ENCODE measurements around the gene VBP1. TPM values are rescaled to one million over a fixed set of nuclear protein-coding genes. Genes with fewer than 3 reads are reported as not detected.
"Not testable (repeated sequence)": the region's sequence is repeated elsewhere in the genome, so short reads cannot be mapped to it uniquely, and the experiment has no call there.

VBP1 gene
- total and polyA plus RNA-seq, 2 of the 8 experiments (the other 6 are each of a cell fraction or from before 2014, with no cell fraction given), result 21.6 to 56.0 TPM

GRCh38 chrX:155223746-155224145, 7.5 kb downstream of the VBP1 start:
- H3K27me3 ChIP-seq (replicated peaks in 1 of 4; ENCODE audit: control insufficient read depth in 3 of 4, extremely low read depth in 1 of 4, insufficient read depth in 3 of 4, low read length in 3 of 4); H2BK5ac ChIP-seq (ENCODE audit: low read depth, low read length); POLR2A ChIA-PET (ENCODE audit: partially characterized antibody); H2AK5ac ChIP-seq (ENCODE audit: low read depth, low read length); H3K23ac ChIP-seq (ENCODE audit: insufficient read length); H3K4me1 ChIP-seq (replicated peaks in 1 of 4; ENCODE audit: control insufficient read depth in 3 of 4, insufficient read depth in 4 of 4, low read length in 3 of 4); H4K5ac ChIP-seq (ENCODE audit: insufficient read length, low read depth, low read length); H4K8ac ChIP-seq (ENCODE audit: extremely low read depth, insufficient read depth, low read length); H2AFZ ChIP-seq (ENCODE audit: low read length); H4K20me1 ChIP-seq (replicated peaks in 1 of 2; ENCODE audit: control insufficient read depth in 1 of 2, insufficient read depth in 2 of 2, low read length in 2 of 2); H2BK15ac ChIP-seq (ENCODE audit: low read length); H4K91ac ChIP-seq (replicated peaks; ENCODE audit: insufficient read length, low read length); H3K14ac ChIP-seq (ENCODE audit: insufficient read length); H3K9ac ChIP-seq (replicated peaks in 1 of 4; ENCODE audit: extremely low read depth in 1 of 4, low read depth in 3 of 4, low read length in 3 of 4); CTCF ChIA-PET (ENCODE audit: partially characterized antibody); H3K23me2 ChIP-seq (ENCODE audit: low read depth, low read length); FAIRE-seq; H3K56ac ChIP-seq (replicated peaks; ENCODE audit: insufficient read length, low read depth, low read length); H2BK12ac ChIP-seq (ENCODE audit: low read depth, low read length); H3K4me3 ChIP-seq (ENCODE audit: extremely low read depth in 1 of 4, insufficient read depth in 2 of 4, low read depth in 3 of 4, low read length in 4 of 4); H3K79me1 ChIP-seq (ENCODE audit: low read depth, low read length); H3K27ac ChIP-seq (ENCODE audit: low read depth, low read length); H3K4me2 ChIP-seq (ENCODE audit: insufficient read depth in 1 of 2, low read depth in 2 of 2, low read length in 2 of 2); H3K9me3 ChIP-seq (ENCODE audit: insufficient read depth in 2 of 2, low read depth in 1 of 2, low read length in 1 of 2); H2BK20ac ChIP-seq (ENCODE audit: low read length); H3K18ac ChIP-seq (ENCODE audit: extremely low read depth, low read length); H3K4ac ChIP-seq (replicated peaks; ENCODE audit: insufficient read length, low read depth, low read length); H2BK120ac ChIP-seq (replicated peaks; ENCODE audit: low read depth, low read length); DNase-seq (ENCODE audit: low read depth in 1 of 2, low spot score in 2 of 2): not testable (repeated sequence)
- peaks cover 0 to 13% of the 10 kb centered on the region in 2 experiments; a peak in 2 of 4 replicates for H3K79me2 ChIP-seq (ENCODE audit: control insufficient read depth in 1 of 2, insufficient read depth in 2 of 2, low read length in 2 of 2)
- no CpG with 5 or more reads among the region's 30 CpGs for WGBS, 2 experiments (ENCODE audit: extremely low coverage in 1 of 2, insufficient coverage in 1 of 2, insufficient read length in 1 of 2, insufficient replicate concordance in 2 of 2, low coverage in 1 of 2, low lambda C conversion rate in 2 of 2, missing lambda C conversion rate in 1 of 2)
- peaks cover 0 to 42% (median 20%) of the 10 kb centered on the region in 4 experiments; a peak in 4 of 8 replicates for H3K36me3 ChIP-seq (ENCODE audit: control insufficient read depth in 2 of 4, insufficient read depth in 4 of 4, low read length in 3 of 4)

Measured in H1 (cell line).